A549 (cell line): Measurements from ENCODE around the gene PCDHA8. TPM values are rescaled to one million over a fixed set of nuclear protein-coding genes. Genes with fewer than 3 reads are reported as not detected.

Experiments
- ATAC-seq, 2 experiments: fragments of 200-7000 bp in 1 of 2; fragments of >200 bp in 1 of 2; cut with Nextera tagmentation in 1 of 2; cut with Tn5 transposase in 1 of 2; 3 replicates each; pipeline versions ENCODE4 v1.8.0 to v1.9.1; 2018 to 2020; ENCODE audit warnings: mild to moderate bottlenecking in 1 of 2, moderate library complexity in 1 of 2
- CTCF ChIA-PET: fragments of 300-600 bp; sonication (Branson Sonifier 250); formaldehyde crosslinking; extraction: SDS; loops from one replicate; lab custom pipeline; 2021; ENCODE audit warnings: antibody characterized with exemption, inconsistent platforms; lab: Yijun Ruan, JAX
- POLR2A ChIA-PET: fragments of 350-600 bp; formaldehyde crosslinking; extraction: SDS; loops from one replicate; lab custom pipeline; 2021; ENCODE audit warnings: antibody characterized with exemption, inconsistent platforms; lab: Yijun Ruan, JAX
- DNase-seq, 2 experiments: peaks; one replicate each; pipeline versions ENCODE4 v3.0.0 to v3.0.0-alpha.2; 2011 to 2016; ENCODE audit warnings: low read depth in 1 of 2, low spot score in 1 of 2
- FAIRE-seq: peaks from 2 replicates; lab custom pipeline; 2011; peaks lifted over from hg19 to GRCh38; lab: Jason Lieb, UNC
- H3K27ac ChIP-seq, 2 experiments: fragments of >200 bp; sonication (Bioruptor Twin); formaldehyde crosslinking; 3 replicates each; pipeline ENCODE4 v1.5.1; 2016 to 2017
- H3K4me1 ChIP-seq: fragments of >200 bp; sonication (Bioruptor Twin); formaldehyde crosslinking; 3 replicates; pipeline ENCODE4 v1.6.1; 2016
- H3K4me2 ChIP-seq: fragments of >200 bp; sonication (Bioruptor Twin); formaldehyde crosslinking; 3 replicates; pipeline ENCODE4 v1.6.1; 2016
- H3K4me3 ChIP-seq: fragments of >200 bp; sonication (Bioruptor Twin); formaldehyde crosslinking; 3 replicates; pipeline ENCODE4 v1.5.1; 2016
- H3K9me3 ChIP-seq: fragments of >200 bp; sonication (Bioruptor Twin); formaldehyde crosslinking; 3 replicates; pipeline ENCODE4 v1.6.1; 2016
- BCL3 ChIP-seq: fragments of >200 bp; sonication (Bioruptor Twin); formaldehyde crosslinking; IDR thresholded peaks from 3 replicates; pipeline ENCODE4 v1.6.1; 2016
- BHLHE40 ChIP-seq: IDR thresholded peaks from 2 replicates; pipeline ENCODE4 v1.6.1; 2012; ENCODE audit warnings: low read depth, low read length, inconsistent platforms
- CBX2 ChIP-seq: fragments of 200-600 bp; sonication (generic); IDR thresholded peaks from 2 replicates; pipeline ENCODE4 v1.6.1; 2016; ENCODE audit warnings: low read depth, mild to moderate bottlenecking, borderline replicate concordance
- CHD4 ChIP-seq: fragments of 200-600 bp; sonication (generic); IDR thresholded peaks from 2 replicates; pipeline ENCODE4 v1.6.1; 2016; ENCODE audit warnings: antibody characterized with exemption, mild to moderate bottlenecking, borderline replicate concordance
- CTCF ChIP-seq: fragments of >200 bp; sonication (Bioruptor Twin); formaldehyde crosslinking; IDR thresholded peaks from 3 replicates; pipeline ENCODE4 v1.5.1; 2016
- EHMT2 ChIP-seq: fragments of 200-600 bp; sonication (generic); IDR thresholded peaks from 2 replicates; pipeline ENCODE4 v1.6.1; 2016; ENCODE audit warnings: antibody characterized with exemption, low read depth, mild to moderate bottlenecking, moderate library complexity
- FOXS1 ChIP-seq: fragments of 250-450 bp; sonication (Bioruptor Pico); IDR thresholded peaks from 2 replicates; pipeline ENCODE4 v1.5.0; 2020; ENCODE audit warnings: mild to moderate bottlenecking, moderate library complexity
- MAX ChIP-seq: IDR thresholded peaks from 2 replicates; pipeline ENCODE4 v1.6.1; 2012
- MAZ ChIP-seq: fragments of 150-350 bp; IDR thresholded peaks from 2 replicates; pipeline ENCODE4 v1.6.1; 2014; ENCODE audit warnings: antibody characterized with exemption, low read depth, low read length, borderline replicate concordance
- MYC ChIP-seq: IDR thresholded peaks from 2 replicates; pipeline ENCODE4 v1.6.1; 2012; ENCODE audit warnings: mild to moderate bottlenecking, inconsistent platforms, low read length, improper control_type of control experiment, borderline replicate concordance
- NR3C1 ChIP-seq: fragments of >200 bp; sonication (Bioruptor Twin); formaldehyde crosslinking; IDR thresholded peaks from 3 replicates; pipeline ENCODE4 v1.6.1; 2017
- PBX3 ChIP-seq: IDR thresholded peaks from 2 replicates; pipeline ENCODE4 v1.6.1; 2012
- PHF8 ChIP-seq: fragments of 200-600 bp; sonication (generic); IDR thresholded peaks from 2 replicates; pipeline ENCODE4 v1.6.1; 2016; ENCODE audit warnings: low read depth, mild to moderate bottlenecking, antibody characterized with exemption, moderate library complexity, borderline replicate concordance
- RAD21 ChIP-seq, 2 experiments: fragments of >200 bp in 1 of 2; sonication (Bioruptor Twin) in 1 of 2; formaldehyde crosslinking in 1 of 2; IDR thresholded peaks in 1 of 2; conservative IDR thresholded peaks in 1 of 2; 2 replicates in 1 of 2; 3 replicates in 1 of 2; pipeline ENCODE4 v1.6.1; 2012 to 2018; ENCODE audit warnings: inconsistent platforms in 1 of 2
- RNF2 ChIP-seq: fragments of 200-600 bp; sonication (generic); IDR thresholded peaks from 2 replicates; pipeline ENCODE4 v1.6.1; 2016; ENCODE audit warnings: low read depth, mild to moderate bottlenecking, antibody characterized with exemption, moderate library complexity, borderline replicate concordance
- TFCP2L1 ChIP-seq: fragments of 250-450 bp; sonication (Bioruptor Pico); IDR thresholded peaks from 2 replicates; pipeline ENCODE4 v1.5.0; 2021; ENCODE audit warnings: mild to moderate bottlenecking
- TP53 ChIP-seq: fragments of 250-450 bp; sonication (Bioruptor Pico); IDR thresholded peaks from 2 replicates; pipeline ENCODE4 v1.5.0; 2021; ENCODE audit warnings: mild to moderate bottlenecking, moderate library complexity
- WGBS: methylation state at CpG from one replicate; pipeline ENCODE4 v1.1.6; 2017; ENCODE audit errors: missing lambda C conversion rate; 5-methylcytosine and 5-hydroxymethylcytosine counted together
- polyA plus RNA-seq, 4 experiments: library from polyadenylated mRNA; depleted of rRNA in 3 of 4; stranded (reverse); fragments of >200 nt; fragmentation: RNase III in 1 of 4; extraction: RNeasy Plus Mini Kit Qiagen cat#74134 plus additional on column Dnase treatment in 1 of 4; gene quantifications; 2 replicates in 3 of 4; 3 replicates in 1 of 4; pipeline ENCODE4 v1.2.3, GENCODE V29; 2011 to 2017

PCDHA8 gene
- polyA plus RNA-seq, 2 of the 4 experiments (the other 2 are of a cell fraction): 0.10 to 0.16 TPM

GRCh38 chr5:140882591-140882899 lies 41.6 kb downstream of the PCDHA8 start:
- no peak overlapping the region for H3K4me2 ChIP-seq
- FAIRE-seq (no peak), ATAC-seq (peak in 1 of 2 experiments; percentile 54; a peak in 3 of 6 replicates), DNase-seq (peak; percentile 38 to 46)
- no peak overlapping the region for H3K4me3 ChIP-seq
- CTCF ChIA-PET: interaction anchor here (1.1 to 1.3 kb wide), 2 partner anchors 12 to 44 kb away, joined by 3 to 4 read pairs; partner anchors contain the start of gene PCDHAC1
- no peaks in the 10 kb centered on the region for H3K4me1 ChIP-seq
- WGBS: 57% methylated on average over 12 of the region's 12 CpGs
- TF ChIP-seq RAD21 (conservative IDR thresholded peaks at IDR 0.05 in 1 of 2, IDR thresholded peaks at IDR 0.05 in 1 of 2): peak; percentile 35 to 60; a peak in 4 of 5 replicates
- TF ChIP-seq PHF8: no peak
- no peak for TF ChIP-seq BCL3
- TF ChIP-seq CTCF: peak; percentile 32; the same call in 2 of the 3 replicates
- POLR2A ChIA-PET: no interaction called here
- H3K9me3 ChIP-seq: peaks cover 4% of the 10 kb centered on the region; the same call in 2 of the 3 replicates
- no peak overlapping the region for H3K27ac ChIP-seq

- DNase-seq (no peak), ATAC-seq (no peak), FAIRE-seq (no peak)
- Histone ChIP-seq H3K9me3 (peaks cover 4% of the 10 kb centered on the region; the same call in 2 of the 3 replicates), H3K27ac (no peak overlapping the region), H3K4me2 (no peak overlapping the region), H3K4me1 (no peaks in the 10 kb centered on the region), H3K4me3 (no peak overlapping the region)
- TF ChIP-seq PBX3 (no peak), MYC (no peak), MAZ (no peak)
- POLR2A ChIA-PET: no interaction called here
- 90% methylated on average over 41 of the region's 41 CpGs for WGBS
- CTCF ChIA-PET: interaction anchor here (1.3 kb wide), 1 partner anchor 11 kb away, joined by 3 read pairs; no protein-coding TSS in a partner anchor
Measured at GRCh38 chr5:140883373-140883772, 42.4 kb downstream of the PCDHA8 start.

- POLR2A ChIA-PET: no interaction called here
- WGBS: 90% methylated on average over 68 of the region's 79 CpGs
- FAIRE-seq (no peak), DNase-seq (no peak), ATAC-seq (no peak)
- Histone ChIP-seq H3K4me2 (no peak overlapping the region), H3K4me1 (no peaks in the 10 kb centered on the region), H3K9me3 (peaks cover 4% of the 10 kb centered on the region; the same call in 2 of the 3 replicates), H3K27ac (no peak overlapping the region)
- CTCF ChIA-PET: interaction anchor here (0.6 to 1.3 kb wide), 3 partner anchors 8 to 15 kb away, joined by 3 read pairs; no protein-coding TSS in a partner anchor
- TF ChIP-seq RNF2: no peak
- TF ChIP-seq FOXS1 (CRISPR knock-in tag): no peak
- no peak for TF ChIP-seq EHMT2
- TF ChIP-seq TFCP2L1 (CRISPR knock-in tag): no peak
- TF ChIP-seq TP53 (CRISPR knock-in tag): no peak
- no peak for TF ChIP-seq BHLHE40
- no peak for TF ChIP-seq MAX
- no peak for TF ChIP-seq CHD4
- TF ChIP-seq CTCF: no peak
- TF ChIP-seq NR3C1: no peak
- no peak for TF ChIP-seq CBX2
- TF ChIP-seq, all 56 proteins: peak for 0
- H3K4me3 ChIP-seq: no peak overlapping the region
Measured at GRCh38 chr5:140883927-140884697, 43.1 kb downstream of the PCDHA8 start.
